HG02588 (cell line): Measurements from ENCODE around the gene TMEM63A.
"Not testable (repeated sequence)": the region's sequence is repeated elsewhere in the genome, so short reads cannot be mapped to it uniquely, and the experiment has no call there.

Experiments used
- ATAC-seq: cut with Tn5 transposase; IDR thresholded peaks from one replicate; pipeline ENCODE4 v1.9.1; 2021; ENCODE audit warnings: mild to moderate bottlenecking, moderate library complexity; ENCODE audit not compliant: unreplicated experiment

Gene TMEM63A

DNA sequence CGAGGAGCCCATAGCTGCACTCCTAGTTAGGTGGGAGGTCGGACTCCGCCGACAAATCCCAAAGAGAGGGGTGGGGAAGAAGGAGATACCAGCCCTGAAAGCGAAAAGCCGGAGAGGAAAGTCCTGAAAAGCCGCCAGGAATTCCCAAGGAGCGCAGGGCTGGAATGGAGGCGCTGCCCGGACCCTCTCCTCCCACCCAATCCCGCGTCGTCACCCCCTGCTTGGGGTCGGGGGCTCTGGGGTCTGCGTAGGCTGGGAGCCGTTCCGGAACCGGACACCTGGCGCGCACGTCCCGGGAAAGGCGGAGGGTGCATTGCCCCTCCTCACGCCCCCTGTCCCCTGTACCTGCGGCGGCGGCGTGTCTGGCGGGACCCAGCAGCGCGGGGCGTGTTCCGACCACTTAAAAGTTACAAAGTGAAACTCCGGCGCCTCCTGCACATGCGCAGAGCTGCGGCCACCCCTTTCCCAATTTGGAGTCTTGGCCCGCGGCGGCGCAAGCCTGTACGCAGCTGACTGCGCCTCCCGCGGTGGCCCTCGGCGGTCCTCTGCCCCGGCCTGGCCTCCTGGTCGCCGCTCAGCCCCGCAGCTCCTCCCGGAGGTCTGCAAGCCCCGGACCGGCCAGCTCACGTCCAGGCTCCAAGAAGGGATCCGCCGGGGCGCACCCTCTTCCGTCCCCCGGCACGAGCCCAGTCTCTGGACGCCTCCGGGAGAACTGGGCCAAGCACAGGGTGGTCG lies at the start of gene TMEM63A:
TMEM63A (minus strand) TSS at position 422 of the 735 bp plus-strand sequence. CDS start 4,800 bp downstream, outside the sequence.
- peak; percentile 77 for ATAC-seq

DNA sequence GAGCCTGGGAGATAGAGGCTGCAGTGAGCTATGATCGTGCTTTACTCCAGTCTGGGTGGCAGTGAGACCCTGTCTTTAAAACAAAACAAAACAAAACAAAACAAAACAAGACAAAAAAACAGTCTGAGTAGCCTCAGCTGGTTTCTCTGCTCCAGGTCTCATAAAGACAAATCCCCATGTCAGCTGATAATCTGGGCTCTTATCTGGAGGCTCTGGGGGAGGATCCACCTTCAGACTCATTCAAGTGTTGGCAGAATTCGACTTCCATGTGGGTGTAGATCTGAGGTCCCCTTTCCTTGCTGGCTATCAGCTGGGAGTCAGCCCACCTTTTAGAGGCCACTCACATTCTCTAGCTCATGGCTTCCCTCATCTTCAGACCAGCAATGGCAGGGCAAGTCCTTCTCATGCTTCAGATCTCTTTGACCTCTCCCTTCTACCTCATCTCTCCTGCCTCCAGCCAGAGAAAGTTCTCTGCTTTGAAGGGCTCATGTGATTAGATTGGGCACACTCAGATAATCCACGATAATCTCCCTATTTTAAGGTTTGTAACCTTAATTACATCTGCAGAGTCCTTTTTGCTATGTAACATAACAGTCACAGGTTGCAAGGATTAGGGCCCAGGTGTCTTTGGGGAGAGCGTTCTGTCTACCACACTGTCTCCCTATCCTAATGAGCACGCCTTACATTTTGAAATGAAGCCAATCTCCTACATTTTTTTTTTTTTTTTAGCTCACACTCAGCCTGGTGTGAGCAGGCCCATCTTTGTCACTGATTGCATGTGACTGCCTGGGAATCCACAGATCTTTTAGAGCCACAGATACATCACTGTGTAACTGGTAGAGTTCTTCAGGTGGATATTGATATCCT lies 49.3 kb upstream of the TMEM63A start:
- no peak for ATAC-seq

DNA sequence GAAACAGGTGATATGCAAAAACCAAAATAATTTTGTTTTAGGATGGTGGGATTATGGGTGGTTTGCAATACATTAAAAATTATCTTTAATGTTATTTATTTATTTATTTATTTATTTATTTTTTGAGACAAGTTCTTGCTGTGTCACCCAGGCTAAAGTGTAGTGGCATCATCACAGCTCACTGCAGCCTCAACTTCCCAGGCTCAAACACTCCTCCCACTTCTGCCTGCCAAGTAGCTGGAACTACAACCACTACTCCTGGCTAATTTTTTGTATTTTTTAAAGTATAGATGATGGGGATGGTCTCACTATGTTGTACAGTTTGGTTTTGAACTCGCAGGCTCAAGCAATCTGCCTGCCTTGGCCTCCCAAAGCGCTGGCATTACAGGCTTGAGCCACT lies 48.4 kb upstream of the TMEM63A start:
- no peak for ATAC-seq

DNA sequence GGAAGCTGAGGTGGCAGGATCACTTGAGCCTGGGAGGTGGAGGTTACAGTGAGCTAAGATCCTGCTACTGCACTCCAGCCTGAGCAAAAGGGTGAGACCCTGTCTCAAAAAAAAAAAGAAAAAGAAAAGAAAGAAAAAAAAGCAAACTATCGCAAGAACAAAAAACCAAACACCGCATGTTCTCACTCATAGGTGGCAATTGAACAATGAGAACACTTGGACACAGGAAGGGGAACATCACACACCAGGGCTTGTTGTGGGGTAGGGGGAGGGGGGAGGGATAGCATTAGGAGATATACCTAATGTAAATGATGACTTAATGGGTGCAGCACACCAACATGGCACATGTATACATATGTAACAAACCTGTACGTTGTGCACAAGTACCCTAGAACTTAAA lies 47.3 kb upstream of the TMEM63A start:
- ATAC-seq = not testable (repeated sequence)

DNA sequence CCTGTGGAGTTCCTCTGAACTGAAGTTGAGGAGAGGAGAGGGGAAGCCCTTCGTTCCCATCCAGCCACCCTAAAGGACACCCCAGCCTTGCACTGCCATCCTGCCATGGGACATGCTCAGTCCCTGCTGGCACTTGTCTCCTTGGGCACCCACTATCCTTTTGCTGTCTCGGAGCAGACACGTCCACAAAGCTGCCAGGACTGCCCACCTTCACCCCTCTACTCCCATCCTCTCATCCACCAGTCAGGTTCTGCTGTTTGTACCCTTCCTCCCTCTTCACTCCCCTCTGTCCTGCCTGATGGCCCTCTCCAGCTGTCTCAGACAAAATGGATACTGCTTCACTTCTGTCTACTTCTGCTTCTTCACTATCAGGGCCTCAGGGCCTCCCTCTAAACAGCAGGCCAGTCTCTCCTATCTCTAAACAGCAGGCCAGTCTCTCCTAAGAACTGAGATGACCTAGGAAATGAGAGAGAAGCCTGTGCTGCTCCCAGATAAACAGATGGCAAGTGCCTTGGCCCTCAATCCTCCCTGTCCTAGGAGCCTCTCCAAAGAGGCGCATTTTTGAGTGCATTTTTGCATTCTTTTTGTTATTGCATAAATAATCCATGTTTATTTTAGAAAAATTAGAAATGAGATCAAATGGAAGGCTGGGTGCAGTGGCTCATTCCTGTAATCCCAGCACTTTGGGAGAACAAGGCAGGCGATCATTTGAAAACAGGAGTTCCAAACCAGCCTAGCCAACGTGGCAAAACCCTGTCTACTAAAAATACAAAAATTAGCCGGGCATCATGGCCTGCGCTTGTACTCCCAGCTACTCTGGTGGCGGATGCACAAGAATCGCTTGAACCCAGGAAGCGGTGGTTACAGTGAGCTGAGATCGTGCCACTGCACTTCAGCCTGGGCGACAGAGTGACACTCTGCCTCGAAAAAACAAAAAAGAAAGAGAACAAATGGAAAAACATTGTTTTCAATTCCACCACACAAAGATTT lies 46.3 kb upstream of the TMEM63A start:
- ATAC-seq = no peak

DNA sequence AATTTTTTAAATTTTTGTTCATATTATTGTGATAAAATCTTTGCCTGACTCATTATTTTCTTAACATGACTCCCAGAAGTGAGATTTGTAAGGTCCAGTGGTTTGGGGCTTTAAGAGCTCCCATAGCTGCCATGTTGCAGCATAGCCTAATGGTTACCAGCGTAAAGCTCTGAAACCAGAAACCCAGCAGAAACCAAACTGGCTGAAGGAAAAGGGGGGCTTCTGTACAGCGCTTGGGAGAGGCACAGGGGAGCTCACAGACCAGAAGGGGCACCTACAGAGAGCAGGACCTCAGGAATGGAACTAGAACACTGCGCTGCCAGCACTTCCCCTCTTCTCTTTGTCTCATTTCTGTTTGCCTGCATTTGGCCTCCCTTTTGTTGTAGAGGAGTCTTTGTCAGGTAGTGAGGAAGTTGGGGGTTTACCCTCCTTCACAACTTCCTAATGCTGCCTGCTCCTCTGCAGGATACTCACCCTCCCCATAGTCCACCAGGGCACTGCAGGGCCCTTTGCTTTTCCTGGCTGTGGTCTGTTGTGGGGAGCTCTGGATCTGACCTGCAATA lies 44.5 kb upstream of the TMEM63A start:
- ATAC-seq = no peak

DNA sequence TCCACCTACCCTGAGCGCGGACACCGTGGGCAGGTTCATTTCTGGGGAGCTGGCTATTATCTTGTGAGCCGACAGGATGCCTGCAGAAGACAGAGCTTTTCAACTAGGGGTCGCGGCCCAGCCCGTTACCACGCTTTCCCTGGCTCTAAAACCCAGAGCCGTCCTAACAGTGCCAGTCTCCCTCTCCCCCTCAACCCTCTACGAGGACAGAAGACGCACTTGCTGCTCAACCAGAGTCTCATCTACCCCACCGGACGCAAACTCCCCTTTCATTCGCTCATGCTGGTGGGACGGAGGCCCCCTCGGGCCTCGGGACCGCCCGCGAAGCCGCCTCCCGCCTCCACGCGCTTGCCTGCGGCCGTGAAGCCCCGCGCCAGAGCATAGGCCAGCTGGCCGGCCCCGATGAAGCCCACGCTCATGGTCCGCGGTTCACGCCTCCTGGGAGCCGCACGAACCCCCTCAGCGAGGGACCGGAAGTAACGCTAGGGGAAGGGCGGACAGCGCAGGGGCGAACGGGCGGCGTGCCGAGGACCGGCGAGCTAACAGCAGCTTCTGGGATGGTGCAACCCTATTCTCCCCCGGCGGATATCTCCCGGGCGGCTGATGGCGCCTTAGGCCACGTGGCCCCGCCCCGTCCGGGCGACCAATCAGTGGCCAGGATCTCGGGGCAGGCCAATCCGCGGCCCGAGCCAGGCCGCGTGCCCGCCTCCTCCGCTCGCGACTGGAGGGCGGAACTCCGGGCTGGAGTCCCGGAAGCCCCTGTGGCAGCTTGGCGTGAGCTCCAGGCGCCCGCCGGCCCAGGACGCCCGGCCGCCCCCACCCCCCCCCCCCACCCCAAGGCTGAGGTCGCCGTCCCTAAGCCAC lies 41.7 kb upstream of the TMEM63A start, which contains the start of gene PYCR2:
PYCR2 (minus strand) TSS at position 559 of the 864 bp plus-strand sequence; CDS start at position 419, 140 bp downstream.
- ATAC-seq = peak; percentile 98

DNA sequence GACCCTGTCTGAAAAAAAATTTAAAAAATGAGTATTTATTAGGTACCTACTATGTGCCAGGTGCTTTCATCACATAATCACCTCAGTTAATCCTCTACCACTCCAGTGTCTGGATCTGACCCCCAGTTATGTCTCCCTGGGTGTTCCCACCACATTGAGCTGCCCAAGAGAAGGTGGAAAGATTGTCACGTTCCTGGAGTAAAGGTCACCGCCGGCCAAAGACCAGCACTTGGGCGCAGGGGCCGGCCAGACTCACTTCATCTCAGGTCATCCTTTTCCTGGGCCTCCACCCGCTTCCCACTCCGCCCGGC lies 41.2 kb upstream of the TMEM63A start:
- ATAC-seq = no peak

DNA sequence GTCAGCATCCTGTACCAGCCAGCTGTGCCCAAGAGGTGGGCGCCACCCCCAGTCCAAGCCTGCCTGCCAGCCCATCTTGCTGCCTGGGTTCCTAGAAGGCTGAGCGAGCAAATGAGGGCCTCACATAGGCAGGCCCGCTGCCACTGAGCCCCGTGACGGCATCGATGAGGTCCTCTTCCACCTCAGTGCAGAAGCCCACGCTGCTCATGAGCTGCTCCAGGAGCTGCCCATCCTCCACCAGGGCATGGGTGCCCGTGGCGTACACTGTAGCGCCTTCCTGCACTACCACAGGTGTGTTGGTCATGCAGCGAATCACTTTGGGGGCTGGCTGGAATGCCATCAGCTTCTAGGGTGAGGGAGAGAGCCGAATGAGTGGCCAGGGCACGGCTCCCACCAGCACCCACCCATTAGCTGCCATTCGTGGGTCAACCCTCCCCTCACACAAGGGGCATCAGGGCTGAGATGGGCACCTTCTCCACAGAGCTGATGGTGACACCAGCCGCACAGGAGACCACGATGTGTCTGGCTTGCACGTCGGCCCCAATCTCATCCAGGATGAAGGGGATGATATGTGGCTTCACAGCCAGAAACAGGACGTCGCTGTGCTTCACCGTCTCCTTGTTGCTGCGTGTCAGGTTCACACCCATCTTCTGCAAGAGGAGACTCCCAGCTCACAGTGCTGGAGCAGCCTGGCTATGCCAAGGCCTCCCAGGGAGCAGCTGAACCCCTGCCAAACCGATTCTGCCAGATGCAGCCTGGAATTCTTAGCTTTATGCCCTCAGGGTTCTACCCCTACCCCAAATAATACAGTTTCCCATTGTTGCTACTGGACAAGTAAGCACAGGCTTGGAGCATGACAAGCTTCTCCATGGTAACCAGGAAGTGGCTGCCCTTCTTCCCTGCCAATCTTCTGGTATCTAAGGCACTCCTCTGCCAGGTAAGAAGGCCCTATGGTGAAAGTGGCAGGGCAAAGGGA lies 39.8 kb upstream of the TMEM63A start:
- no peak for ATAC-seq

DNA sequence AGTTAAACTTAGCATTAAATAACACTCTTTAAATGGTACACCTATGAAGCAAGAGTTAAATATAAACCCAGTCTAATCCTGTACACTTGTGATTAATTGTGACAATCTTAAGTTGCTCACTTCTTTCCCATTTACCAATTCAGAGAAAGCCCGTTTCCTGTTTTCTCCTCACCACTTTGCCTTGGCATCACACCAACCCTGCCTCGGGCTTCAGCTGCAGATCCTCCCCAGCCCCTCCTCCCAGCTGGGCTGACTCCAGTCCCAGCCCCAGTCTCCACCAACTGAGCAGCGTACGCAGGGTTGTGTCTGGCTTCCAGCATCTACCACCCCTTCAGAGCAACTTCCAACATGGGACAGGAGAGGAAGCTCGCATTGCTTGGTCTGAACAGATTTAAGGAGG lies 37.7 kb upstream of the TMEM63A start:
- ATAC-seq = no peak

DNA sequence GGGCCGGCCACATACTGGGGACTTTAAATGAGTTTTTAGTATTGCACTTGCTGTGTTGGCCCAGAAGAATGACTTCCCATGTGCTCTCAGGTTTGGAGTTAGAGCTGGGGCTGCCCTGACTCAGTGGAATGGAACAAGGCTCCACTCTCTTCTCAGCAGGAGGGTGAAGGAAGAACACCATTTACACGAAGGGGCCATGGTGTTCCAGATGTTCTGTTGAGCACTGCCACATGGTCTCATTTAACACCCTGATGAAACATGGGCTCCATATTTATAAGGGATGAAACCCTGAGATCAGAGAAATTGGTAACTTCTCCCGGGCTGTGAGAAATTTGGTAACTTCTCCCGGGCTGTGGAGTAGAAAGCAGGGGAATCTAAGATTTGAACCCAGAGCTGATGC lies 36.1 kb upstream of the TMEM63A start:
- no peak for ATAC-seq

DNA sequence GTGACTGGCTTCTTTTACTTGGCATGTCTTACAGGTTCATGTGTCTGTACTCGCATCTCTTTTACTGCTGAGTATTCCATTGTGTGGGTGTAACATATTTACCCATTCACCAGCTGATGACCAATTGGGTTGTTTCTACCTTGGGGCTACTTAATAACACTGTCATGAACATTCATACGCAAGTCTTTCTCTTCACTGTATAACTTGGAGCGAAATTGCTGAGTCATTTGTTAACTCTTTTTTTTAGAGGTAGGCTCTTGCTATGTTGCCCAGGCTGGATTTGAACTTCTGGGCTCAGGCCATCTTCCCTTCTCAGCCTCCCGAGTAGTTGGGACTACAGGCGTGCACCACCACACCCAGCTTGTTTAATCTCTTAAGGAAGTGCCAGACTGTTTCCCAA lies 35.4 kb upstream of the TMEM63A start:
- no peak for ATAC-seq

DNA sequence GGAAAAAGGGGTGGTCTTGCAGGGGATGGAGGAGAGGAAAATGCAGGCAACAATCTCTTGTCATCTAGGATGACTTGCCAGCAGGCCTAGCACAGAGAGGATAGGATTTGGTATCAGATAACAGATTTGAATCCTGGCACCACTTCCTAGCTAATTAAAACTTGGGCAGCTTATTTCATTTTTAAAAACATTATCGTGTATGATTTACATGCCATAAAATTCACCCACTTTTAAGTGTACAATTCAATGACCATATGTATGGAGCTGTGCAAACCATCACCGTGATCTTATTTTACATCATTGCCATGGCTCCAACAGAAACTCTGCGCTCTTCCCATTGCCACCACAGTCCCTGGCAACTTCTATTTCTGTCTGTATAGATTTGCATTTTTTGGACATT lies 34.9 kb upstream of the TMEM63A start:
- ATAC-seq = no peak

DNA sequence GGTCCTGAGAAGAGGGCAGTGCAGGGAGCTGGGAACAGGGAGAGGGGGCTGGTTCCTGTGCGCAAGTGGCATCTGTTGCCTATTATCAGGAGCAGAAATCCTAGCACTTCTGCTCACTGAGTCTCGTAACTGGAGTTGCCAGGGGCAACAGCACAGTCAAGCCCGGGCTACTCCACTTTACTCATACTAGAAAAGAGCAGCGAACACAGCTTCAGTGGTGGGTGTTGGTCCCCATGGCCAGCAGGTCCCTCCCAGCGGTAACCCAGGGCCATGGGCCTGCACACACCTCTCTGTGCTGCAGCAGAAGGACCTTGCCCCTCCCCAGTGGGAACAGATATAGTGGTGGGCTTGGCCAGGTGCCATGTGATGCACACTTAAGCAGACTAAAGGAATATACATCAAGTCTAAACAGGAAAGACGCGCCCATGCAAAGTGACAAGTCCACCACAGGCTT lies 33.4 kb upstream of the TMEM63A start:
- no peak for ATAC-seq

DNA sequence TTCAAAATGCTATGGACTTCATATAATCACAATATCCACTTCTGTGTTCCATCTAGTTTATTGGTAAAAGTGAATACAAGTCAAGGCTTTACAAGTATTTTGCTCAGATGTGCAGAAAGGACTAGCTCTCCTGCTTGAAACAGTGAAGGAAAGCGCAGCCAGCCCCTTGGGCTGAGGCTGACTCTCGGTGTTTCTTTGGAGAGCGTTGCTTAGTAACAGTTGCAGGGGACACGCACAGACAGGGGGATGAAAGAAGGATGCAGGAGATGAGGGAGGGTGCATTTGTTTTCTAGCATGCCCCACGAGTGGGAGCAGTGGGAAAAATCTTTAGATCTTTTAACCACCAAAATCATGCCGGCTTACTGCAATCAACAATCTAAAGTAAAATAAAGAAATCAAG lies 32.8 kb upstream of the TMEM63A start:
- no peak for ATAC-seq

DNA sequence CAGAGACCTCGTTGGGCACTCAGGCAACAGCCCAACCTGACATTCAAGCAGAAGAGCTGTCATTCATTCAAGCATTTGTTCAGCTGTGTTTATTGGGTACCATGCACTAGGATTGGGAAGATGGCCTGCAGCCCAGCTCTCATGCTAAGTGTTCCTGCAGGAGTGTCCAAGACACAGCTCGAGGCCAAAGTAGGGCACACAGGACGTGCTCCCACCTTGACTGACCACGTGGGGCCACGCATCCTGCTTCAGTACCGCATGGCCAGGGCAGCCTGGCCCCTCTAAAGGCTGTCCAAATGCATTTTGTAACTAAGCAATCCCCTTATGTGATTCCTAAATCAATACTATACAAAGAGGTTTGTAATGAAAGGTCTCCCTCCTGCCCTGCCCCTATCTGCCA lies 32.2 kb upstream of the TMEM63A start:
- ATAC-seq = no peak

DNA sequence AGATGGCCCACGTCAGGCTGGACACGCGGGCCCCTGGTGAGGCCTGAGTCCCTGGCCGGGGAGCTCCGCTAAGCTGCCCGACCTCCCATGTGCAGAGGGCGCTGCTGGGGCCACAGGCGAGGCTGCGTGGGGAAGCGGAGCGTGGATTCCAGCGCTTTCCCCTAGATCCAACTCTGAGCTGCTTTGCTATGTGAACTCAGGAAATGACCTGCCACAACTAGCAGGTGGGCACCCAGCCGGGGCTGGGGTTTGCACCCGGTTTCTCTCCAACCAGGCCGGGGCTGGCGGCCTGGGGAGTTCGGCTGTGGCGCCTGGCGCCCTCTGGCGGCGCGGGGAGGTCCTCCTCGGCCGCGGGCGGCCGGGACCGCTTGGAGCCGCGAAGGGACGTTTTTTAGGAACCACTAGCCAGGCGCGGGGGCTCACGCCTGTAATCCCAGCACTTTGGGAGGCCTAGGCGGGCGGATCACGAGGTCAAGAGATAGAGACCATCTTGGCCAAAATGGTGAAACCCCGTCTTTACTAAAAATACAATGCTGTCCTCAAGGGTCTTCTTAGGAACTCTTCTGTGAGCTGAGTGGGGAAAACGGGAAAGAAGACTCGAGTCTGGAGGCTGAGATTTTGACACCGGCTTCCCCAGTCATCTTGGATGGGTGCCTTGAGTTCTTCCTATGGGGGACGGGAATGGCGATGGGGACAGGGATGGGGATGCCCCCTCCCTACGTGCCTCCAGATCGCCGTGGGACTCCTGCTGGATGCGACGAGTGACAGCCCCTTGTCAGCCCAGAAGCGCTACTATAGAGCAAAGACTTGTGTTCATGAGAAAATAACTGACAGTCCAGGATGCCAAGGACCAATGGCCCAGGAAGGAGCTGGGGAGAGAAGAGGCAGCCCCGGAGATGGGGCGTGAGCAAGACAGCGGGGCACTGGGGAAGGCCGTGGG lies 29.3 kb upstream of the TMEM63A start:
- no peak for ATAC-seq
